H1 (cell line): ENCODE results near the gene SZT2. TPM values are rescaled to one million over a fixed set of nuclear protein-coding genes. Genes with fewer than 3 reads are reported as not detected.

Experiments used
- ASH2L ChIP-seq: fragments of 200-600, 300-600 bp; sonication (generic); IDR thresholded peaks from one replicate; pipeline ENCODE4 v1.7.1; 2017; ENCODE audit warnings: low read length
- CBX5 ChIP-seq: fragments of 300-800, 300-1000 bp; sonication (generic); IDR thresholded peaks from 2 replicates; pipeline ENCODE4 v1.7.1; 2016; ENCODE audit warnings: antibody characterized with exemption, low read length, low read depth
- CREB1 ChIP-seq: IDR thresholded peaks from 2 replicates; pipeline ENCODE4 v1.6.1; 2012; ENCODE audit warnings: inconsistent platforms
- HDAC6 ChIP-seq: IDR thresholded peaks from one replicate; pipeline ENCODE4 v1.7.1; 2012; ENCODE audit warnings: low read depth, mild to moderate bottlenecking, inconsistent platforms, low read length, moderate library complexity
- MAX ChIP-seq: IDR thresholded peaks from 2 replicates; pipeline ENCODE4 v1.6.1; 2012; ENCODE audit warnings: inconsistent platforms
- NANOG ChIP-seq: IDR thresholded peaks from 2 replicates; pipeline ENCODE4 v1.6.1; 2011; ENCODE audit warnings: low read length, low read depth, mild to moderate bottlenecking, inconsistent platforms; ENCODE audit not compliant: insufficient read depth, poor library complexity, severe bottlenecking
- POLR2A ChIP-seq, 2 experiments: IDR thresholded peaks; 1 replicate in 1 of 2; 2 replicates in 1 of 2; pipeline ENCODE4 v1.6.1; 2011; ENCODE audit warnings: low read depth in 2 of 2, low read length in 2 of 2, mild to moderate bottlenecking in 2 of 2; ENCODE audit errors: control extremely low read depth in 1 of 2
- RFX5 ChIP-seq: IDR thresholded peaks from 2 replicates; pipeline ENCODE4 v1.6.1; 2011; ENCODE audit warnings: low read depth, low read length, improper control_type of control experiment, borderline replicate concordance
- SP2 ChIP-seq: IDR thresholded peaks from 2 replicates; pipeline ENCODE4 v1.6.1; 2012; ENCODE audit warnings: mild to moderate bottlenecking, low read length, inconsistent platforms
- SUZ12 ChIP-seq: fragments of 200-600 bp; sonication (generic); IDR thresholded peaks from 2 replicates; pipeline ENCODE4 v1.6.1; 2012; ENCODE audit warnings: mild to moderate bottlenecking, inconsistent platforms, low read length, moderate library complexity, mixed read lengths
- polyA plus RNA-seq, 7 experiments: library from polyadenylated mRNA; depleted of rRNA in 3 of 7; stranded (reverse) in 5 of 7; unstranded in 2 of 7; fragments of >200 nt in 5 of 7; fragments of 200-250 nt in 2 of 7; gene quantifications; 1 replicate in 5 of 7; 2 replicates in 1 of 7; 4 replicates in 1 of 7; pipeline versions ENCODE4 v1.2.1 to v1.2.3, GENCODE V29; 2011 to 2013; ENCODE audit warnings: missing spikeins in 2 of 7, mixed read lengths in 2 of 7
- total RNA-seq: library from RNA; stranded (reverse); fragmentation: NEBNext Ultra II Directional; extraction: Animal tissue kit (Norgen Biotek cat#: 25700); gene quantifications from 2 replicates; pipeline ENCODE4 v1.2.1, GENCODE V29; 2021
- TF ChIP-seq, protein P1 (sequence below): fragments of 300-600 bp; sonication (generic); IDR thresholded peaks from 2 replicates; pipeline ENCODE4 v1.7.1; 2012; ENCODE audit warnings: low read length, moderate library complexity, mild to moderate bottlenecking, inconsistent platforms; ENCODE audit not compliant: insufficient replicate concordance

Gene SZT2
- total and polyA plus RNA-seq, 2 of the 8 experiments (the other 6 are each of a cell fraction or from before 2014, with no cell fraction given), result 4.7 to 12.9 TPM

DNA sequence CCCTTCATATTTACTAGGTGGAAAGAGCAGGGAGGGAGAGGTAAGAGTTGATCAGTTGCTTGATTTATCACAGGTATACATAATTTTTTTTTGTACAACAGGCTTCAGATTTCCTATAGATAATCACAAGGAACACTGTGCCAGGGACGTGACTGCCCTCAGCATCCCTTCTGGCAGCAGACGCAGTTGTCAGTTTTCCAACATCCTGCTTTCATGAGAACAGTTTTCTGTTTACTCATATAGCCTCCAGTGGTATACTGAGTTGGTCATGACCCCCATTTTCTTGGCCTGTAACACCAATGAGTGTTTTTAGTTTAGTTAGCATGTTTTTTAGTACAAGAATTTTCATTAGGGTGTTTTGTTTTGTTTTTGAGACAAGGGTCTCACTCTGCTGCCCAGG, 103.1 kb downstream of the SZT2 start (continued):
- TF ChIP-seq, protein P1, sequence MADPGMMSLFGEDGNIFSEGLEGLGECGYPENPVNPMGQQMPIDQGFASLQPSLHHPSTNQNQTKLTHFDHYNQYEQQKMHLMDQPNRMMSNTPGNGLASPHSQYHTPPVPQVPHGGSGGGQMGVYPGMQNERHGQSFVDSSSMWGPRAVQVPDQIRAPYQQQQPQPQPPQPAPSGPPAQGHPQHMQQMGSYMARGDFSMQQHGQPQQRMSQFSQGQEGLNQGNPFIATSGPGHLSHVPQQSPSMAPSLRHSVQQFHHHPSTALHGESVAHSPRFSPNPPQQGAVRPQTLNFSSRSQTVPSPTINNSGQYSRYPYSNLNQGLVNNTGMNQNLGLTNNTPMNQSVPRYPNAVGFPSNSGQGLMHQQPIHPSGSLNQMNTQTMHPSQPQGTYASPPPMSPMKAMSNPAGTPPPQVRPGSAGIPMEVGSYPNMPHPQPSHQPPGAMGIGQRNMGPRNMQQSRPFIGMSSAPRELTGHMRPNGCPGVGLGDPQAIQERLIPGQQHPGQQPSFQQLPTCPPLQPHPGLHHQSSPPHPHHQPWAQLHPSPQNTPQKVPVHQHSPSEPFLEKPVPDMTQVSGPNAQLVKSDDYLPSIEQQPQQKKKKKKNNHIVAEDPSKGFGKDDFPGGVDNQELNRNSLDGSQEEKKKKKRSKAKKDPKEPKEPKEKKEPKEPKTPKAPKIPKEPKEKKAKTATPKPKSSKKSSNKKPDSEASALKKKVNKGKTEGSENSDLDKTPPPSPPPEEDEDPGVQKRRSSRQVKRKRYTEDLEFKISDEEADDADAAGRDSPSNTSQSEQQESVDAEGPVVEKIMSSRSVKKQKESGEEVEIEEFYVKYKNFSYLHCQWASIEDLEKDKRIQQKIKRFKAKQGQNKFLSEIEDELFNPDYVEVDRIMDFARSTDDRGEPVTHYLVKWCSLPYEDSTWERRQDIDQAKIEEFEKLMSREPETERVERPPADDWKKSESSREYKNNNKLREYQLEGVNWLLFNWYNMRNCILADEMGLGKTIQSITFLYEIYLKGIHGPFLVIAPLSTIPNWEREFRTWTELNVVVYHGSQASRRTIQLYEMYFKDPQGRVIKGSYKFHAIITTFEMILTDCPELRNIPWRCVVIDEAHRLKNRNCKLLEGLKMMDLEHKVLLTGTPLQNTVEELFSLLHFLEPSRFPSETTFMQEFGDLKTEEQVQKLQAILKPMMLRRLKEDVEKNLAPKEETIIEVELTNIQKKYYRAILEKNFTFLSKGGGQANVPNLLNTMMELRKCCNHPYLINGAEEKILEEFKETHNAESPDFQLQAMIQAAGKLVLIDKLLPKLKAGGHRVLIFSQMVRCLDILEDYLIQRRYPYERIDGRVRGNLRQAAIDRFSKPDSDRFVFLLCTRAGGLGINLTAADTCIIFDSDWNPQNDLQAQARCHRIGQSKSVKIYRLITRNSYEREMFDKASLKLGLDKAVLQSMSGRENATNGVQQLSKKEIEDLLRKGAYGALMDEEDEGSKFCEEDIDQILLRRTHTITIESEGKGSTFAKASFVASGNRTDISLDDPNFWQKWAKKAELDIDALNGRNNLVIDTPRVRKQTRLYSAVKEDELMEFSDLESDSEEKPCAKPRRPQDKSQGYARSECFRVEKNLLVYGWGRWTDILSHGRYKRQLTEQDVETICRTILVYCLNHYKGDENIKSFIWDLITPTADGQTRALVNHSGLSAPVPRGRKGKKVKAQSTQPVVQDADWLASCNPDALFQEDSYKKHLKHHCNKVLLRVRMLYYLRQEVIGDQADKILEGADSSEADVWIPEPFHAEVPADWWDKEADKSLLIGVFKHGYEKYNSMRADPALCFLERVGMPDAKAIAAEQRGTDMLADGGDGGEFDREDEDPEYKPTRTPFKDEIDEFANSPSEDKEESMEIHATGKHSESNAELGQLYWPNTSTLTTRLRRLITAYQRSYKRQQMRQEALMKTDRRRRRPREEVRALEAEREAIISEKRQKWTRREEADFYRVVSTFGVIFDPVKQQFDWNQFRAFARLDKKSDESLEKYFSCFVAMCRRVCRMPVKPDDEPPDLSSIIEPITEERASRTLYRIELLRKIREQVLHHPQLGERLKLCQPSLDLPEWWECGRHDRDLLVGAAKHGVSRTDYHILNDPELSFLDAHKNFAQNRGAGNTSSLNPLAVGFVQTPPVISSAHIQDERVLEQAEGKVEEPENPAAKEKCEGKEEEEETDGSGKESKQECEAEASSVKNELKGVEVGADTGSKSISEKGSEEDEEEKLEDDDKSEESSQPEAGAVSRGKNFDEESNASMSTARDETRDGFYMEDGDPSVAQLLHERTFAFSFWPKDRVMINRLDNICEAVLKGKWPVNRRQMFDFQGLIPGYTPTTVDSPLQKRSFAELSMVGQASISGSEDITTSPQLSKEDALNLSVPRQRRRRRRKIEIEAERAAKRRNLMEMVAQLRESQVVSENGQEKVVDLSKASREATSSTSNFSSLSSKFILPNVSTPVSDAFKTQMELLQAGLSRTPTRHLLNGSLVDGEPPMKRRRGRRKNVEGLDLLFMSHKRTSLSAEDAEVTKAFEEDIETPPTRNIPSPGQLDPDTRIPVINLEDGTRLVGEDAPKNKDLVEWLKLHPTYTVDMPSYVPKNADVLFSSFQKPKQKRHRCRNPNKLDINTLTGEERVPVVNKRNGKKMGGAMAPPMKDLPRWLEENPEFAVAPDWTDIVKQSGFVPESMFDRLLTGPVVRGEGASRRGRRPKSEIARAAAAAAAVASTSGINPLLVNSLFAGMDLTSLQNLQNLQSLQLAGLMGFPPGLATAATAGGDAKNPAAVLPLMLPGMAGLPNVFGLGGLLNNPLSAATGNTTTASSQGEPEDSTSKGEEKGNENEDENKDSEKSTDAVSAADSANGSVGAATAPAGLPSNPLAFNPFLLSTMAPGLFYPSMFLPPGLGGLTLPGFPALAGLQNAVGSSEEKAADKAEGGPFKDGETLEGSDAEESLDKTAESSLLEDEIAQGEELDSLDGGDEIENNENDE, result no peak
- TF ChIP-seq MAX (no peak), HDAC6 (no peak), NANOG (no peak), SP2 (no peak), RFX5 (no peak), POLR2A (IDR thresholded peaks at IDR 0.05; ENCODE audit: control extremely low read depth in 1 of 2, low read depth in 2 of 2, low read length in 2 of 2) (no peak), ASH2L (no peak), SUZ12 (no peak), CREB1 (no peak), CBX5 (no peak)
